Measurements from ENCODE around the gene LRP5. TPM values are rescaled to one million over a fixed set of nuclear protein-coding genes. Genes with fewer than 3 reads are reported as not detected.
A peak's percentile ranks its signal among the peaks of the same experiment; 100 is the strongest.
"Not testable (repeated sequence)": the region's sequence is repeated elsewhere in the genome, so short reads cannot be mapped to it uniquely, and the experiment has no call there.

LRP5 gene
- total and polyA plus RNA-seq, 3 donors from 2014 or later = 15.7 to 21.3 (median 20.6) TPM

GRCh38 chr11:68445531-68446035 lies 133.2 kb downstream of the LRP5 start:
- no peak for DNase-seq
- intact Hi-C loops (cut with DNase I; ENCODE audit: low total_unique reads) = no loop called here
- TF ChIP-seq CTCF (IDR thresholded peaks at IDR 0.05) (no peak), POLR2A (IDR thresholded peaks at IDR 0.05) (no peak)
- H3K27ac ChIP-seq = no peak overlapping the region
- H3K9me3 ChIP-seq = no peaks in the 10 kb centered on the region
- H3K4me3 ChIP-seq = no peak overlapping the region
- 93 to 96% methylated on average over 11 of the region's 11 CpGs for WGBS, 2 donors
- no peaks in the 10 kb centered on the region for H3K27me3 ChIP-seq
- H3K4me1 ChIP-seq = no peaks in the 10 kb centered on the region
- no peaks in the 10 kb centered on the region for H3K36me3 ChIP-seq (ENCODE audit: low read depth, missing control alignments)

GRCh38 chr11:68446046-68446725 lies 133.8 kb downstream of the LRP5 start:
- WGBS, 2 donors = 91 to 98% methylated on average over 5 to 18 of the region's 18 CpGs
- H3K9me3 ChIP-seq = no peaks in the 10 kb centered on the region
- no peak for DNase-seq
- no peak overlapping the region for H3K27ac ChIP-seq
- H3K27me3 ChIP-seq = no peaks in the 10 kb centered on the region
- H3K36me3 ChIP-seq (ENCODE audit: low read depth, missing control alignments) = no peaks in the 10 kb centered on the region
- intact Hi-C loops (cut with DNase I; ENCODE audit: low total_unique reads) = no loop called here
- H3K4me3 ChIP-seq = no peak overlapping the region
- no peaks in the 10 kb centered on the region for H3K4me1 ChIP-seq
- TF ChIP-seq POLR2A (IDR thresholded peaks at IDR 0.05) (no peak), CTCF (IDR thresholded peaks at IDR 0.05) (no peak)

- Histone ChIP-seq H3K27me3 (no peaks in the 10 kb centered on the region), H3K36me3 (ENCODE audit: low read depth, missing control alignments) (no peaks in the 10 kb centered on the region), H3K4me1 (no peaks in the 10 kb centered on the region), H3K27ac (no peak overlapping the region), H3K4me3 (no peak overlapping the region), H3K9me3 (no peaks in the 10 kb centered on the region)
- WGBS, 2 donors = 58 to 77% methylated on average over 10 to 22 of the region's 25 CpGs
- TF ChIP-seq POLR2A (IDR thresholded peaks at IDR 0.05) (no peak), CTCF (IDR thresholded peaks at IDR 0.05) (peak; percentile 78 to 93 (median 82))
- peak; percentile 76 for DNase-seq
- intact Hi-C loops (cut with DNase I; ENCODE audit: low total_unique reads) = no loop called here
These were observed 134.8 kb downstream of the LRP5 start for GRCh38 chr11:68447015-68447801.

GRCh38 chr11:68447914-68448313 lies 135.5 kb downstream of the LRP5 start:
- H3K4me1 ChIP-seq; H3K36me3 ChIP-seq (ENCODE audit: low read depth, missing control alignments); DNase-seq; intact Hi-C loops (cut with DNase I; ENCODE audit: low total_unique reads); H3K27me3 ChIP-seq; H3K9me3 ChIP-seq; H3K27ac ChIP-seq; H3K4me3 ChIP-seq: not testable (repeated sequence)
- 71 to 91% methylated on average over 6 of the region's 6 CpGs for WGBS, 2 donors

GRCh38 chr11:68448604-68449011 lies 136.2 kb downstream of the LRP5 start:
- Histone ChIP-seq H3K9me3 (no peaks in the 10 kb centered on the region), H3K27me3 (no peaks in the 10 kb centered on the region), H3K27ac (no peak overlapping the region), H3K4me3 (no peak overlapping the region), H3K4me1 (no peaks in the 10 kb centered on the region), H3K36me3 (ENCODE audit: low read depth, missing control alignments) (no peaks in the 10 kb centered on the region)
- no peak for DNase-seq
- WGBS, 2 donors = 95% methylated on average over 21 to 25 of the region's 25 CpGs
- intact Hi-C loops (cut with DNase I; ENCODE audit: low total_unique reads) = no loop called here
- TF ChIP-seq POLR2A (IDR thresholded peaks at IDR 0.05) = no peak
- TF ChIP-seq CTCF (IDR thresholded peaks at IDR 0.05) = no peak

Measured in testis (tissue), 3 donors.